SK-N-SH (cell line): ENCODE data around the gene FAM20C.

ENCODE experiments used
- CTCF ChIP-seq: fragments of 200-600 bp; sonication (generic); IDR thresholded peaks from 2 replicates; pipeline ENCODE4 v1.6.1; 2017; ENCODE audit warnings: antibody characterized with exemption, mild to moderate bottlenecking, moderate library complexity
- EZH2phosphoT487 ChIP-seq: fragments of 200-600 bp; sonication (generic); IDR thresholded peaks from 2 replicates; pipeline ENCODE4 v1.6.1; 2017; ENCODE audit warnings: low read depth, mixed run types, mild to moderate bottlenecking, antibody characterized with exemption, moderate library complexity, borderline replicate concordance
- GABPA ChIP-seq: IDR thresholded peaks from 2 replicates; pipeline ENCODE4 v1.4.0; 2012; ENCODE audit warnings: low read depth, mild to moderate bottlenecking
- MXI1 ChIP-seq: IDR thresholded peaks from 2 replicates; pipeline ENCODE4 v1.6.1; 2012; ENCODE audit warnings: mild to moderate bottlenecking, low read depth, low read length, improper control_type of control experiment
- POLR2AphosphoS5 ChIP-seq: IDR thresholded peaks from 2 replicates; pipeline ENCODE4 v1.6.1; 2012; ENCODE audit warnings: low read depth, low read length
- TEAD4 ChIP-seq: IDR thresholded peaks from 2 replicates; pipeline ENCODE4 v1.4.0; 2012; ENCODE audit warnings: mild to moderate bottlenecking, borderline replicate concordance; ENCODE audit not compliant: insufficient read depth

GRCh38 chr7:209416-209815 lies 17.0 kb downstream of the FAM20C start:
- TF ChIP-seq GABPA = no peak
- TF ChIP-seq TEAD4 = no peak
- no peak for TF ChIP-seq MXI1
- TF ChIP-seq CTCF = no peak
- TF ChIP-seq EZH2phosphoT487 = no peak
- TF ChIP-seq POLR2AphosphoS5 = no peak
